Hematopoietic multipotent progenitor cell treated with erythropoietin and hydrocortisone succinate and interleukin-3 and kit ligand, for 15 days (in vitro differentiated cells): Measurements from ENCODE around the gene XRCC5.
A peak's percentile ranks its signal among the peaks of the same experiment; 100 is the strongest.

Source experiments
- DNase-seq: peaks from one replicate; pipeline ENCODE4 v3.0.0-alpha.2; 2015; ENCODE audit warnings: low spot score

The XRCC5 gene

GRCh38 chr2:216084547-216084946 lies 24.6 kb upstream of the XRCC5 start:
- DNase-seq = no peak

DNA sequence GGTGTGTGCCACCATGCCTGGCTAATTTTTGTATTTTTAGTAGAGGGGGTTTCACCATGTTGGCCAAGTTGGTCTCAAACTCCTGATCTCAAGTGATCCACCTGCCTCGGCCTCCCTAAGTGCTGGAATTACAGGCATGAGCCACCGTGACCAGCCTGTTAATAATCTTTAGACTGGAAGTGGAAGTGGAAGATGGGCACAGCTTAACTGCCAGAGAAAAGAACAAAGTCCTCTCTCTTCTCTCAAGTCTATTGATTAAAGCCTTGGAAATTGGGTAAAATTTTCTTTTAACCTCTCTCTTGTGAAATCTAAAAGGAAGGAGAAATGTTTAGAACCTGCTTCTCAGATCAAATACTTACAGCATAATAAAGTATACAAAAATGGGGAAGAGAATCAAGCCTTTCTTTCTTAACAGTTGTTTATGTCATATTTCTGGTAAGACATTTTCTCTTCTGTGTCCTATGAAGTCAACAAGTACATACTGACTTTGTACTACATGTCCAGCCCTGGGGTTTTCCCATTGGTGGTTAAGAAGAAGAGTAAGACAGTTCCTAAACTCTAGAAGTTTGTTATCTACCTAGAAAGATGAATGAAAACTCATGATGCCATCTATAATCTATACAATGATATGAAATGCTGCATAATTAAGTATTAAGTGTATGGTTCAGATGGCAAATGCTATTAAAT lies 22.8 kb upstream of the XRCC5 start:
- DNase-seq = no peak

- no peak for DNase-seq
Observed at GRCh38 chr2:216090369-216090786, 18.8 kb upstream of the XRCC5 start.

- DNase-seq = no peak
Observed at GRCh38 chr2:216092646-216093045, 16.5 kb upstream of the XRCC5 start.

GRCh38 chr2:216094701-216095100 lies 14.4 kb upstream of the XRCC5 start:
- no peak for DNase-seq

DNA sequence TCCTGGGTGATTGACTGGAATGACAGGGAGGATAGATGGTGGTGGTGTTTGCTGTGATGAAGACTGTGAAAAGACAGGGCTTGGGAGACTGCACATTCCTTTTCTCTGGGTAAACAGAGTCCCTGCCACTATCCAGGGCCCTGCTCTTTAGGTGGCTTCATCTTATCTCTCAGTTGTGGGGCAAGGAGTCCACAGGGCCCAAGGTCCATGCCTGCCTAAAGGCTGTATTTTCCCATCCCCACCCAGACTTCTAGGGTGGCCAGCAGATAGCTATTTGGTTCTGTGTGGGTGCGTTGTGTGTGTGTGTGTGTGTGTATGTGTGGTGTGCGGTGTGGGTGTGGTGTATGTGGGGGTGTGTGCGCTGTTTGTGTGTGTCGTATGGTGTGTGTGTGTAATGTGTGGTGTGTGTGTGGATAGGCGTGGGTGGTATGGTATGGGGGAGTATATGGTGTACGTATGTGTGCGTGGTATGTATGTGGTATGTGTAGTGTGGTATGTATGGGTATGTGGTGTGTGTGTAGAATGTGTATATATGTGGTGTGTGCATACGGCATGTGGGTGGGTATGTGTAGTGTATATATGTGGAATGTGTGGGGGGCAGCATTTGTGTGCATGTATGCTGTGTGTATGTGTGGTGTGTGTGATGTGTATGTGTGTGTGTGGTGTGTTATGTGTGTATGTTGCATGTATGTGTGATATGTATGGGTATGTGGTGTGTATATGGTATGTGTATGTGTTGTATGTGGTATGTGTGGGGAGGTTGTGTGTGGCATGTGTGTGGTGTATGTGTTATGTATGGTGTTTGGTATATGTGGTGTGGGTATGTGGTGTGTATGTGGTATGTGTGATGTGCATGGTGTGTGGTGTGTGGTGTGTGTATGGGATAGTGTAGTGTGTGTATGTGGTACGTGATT lies 10.5 kb upstream of the XRCC5 start:
- DNase-seq = no peak

- no peak for DNase-seq
Observed at GRCh38 chr2:216101109-216101508, 8.0 kb upstream of the XRCC5 start.

GRCh38 chr2:216103213-216103612 lies 5.9 kb upstream of the XRCC5 start:
- DNase-seq = no peak

GRCh38 chr2:216104691-216105090 lies 4.5 kb upstream of the XRCC5 start:
- no peak for DNase-seq

DNA sequence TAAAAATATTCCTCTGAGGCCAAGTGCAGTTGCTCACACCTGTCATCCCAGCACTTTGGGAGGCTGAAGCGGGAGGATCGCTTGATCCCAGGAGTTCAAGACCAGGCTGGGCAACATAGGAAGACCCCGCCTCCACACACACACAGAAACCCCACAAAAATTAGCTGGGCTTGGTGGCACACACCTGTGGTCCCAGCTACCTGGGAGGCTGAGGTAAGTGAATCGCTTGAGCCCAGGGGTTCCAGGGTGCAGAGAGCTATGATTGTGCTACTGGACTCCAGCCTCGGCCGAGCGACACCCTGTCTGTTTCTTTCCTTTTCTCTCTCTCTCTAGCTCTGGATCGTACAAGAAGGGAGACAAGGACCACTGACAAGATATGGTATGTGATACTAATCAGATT lies 1.8 kb upstream of the XRCC5 start:
- DNase-seq = no peak

DNA sequence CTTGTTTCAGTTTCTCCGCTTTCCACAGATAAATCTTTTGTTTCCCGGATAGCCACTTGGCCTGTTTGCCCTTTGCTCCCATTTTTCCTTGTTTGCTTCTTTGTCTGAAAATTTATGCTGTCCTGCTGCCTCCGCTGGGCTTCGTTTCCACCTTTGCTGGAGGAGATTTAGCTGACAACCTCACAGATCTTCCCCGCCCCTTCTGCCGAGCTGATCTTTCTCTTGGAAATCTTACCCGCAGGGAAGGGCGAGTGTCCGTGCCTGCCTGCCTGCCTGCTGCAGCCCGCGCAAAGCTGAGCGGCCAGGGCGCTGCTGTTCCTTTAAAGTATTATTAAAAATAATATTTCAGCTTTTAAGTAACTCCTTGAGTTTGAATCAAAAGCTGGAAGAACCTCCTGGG lies 1.4 kb upstream of the XRCC5 start:
- no peak for DNase-seq

DNA sequence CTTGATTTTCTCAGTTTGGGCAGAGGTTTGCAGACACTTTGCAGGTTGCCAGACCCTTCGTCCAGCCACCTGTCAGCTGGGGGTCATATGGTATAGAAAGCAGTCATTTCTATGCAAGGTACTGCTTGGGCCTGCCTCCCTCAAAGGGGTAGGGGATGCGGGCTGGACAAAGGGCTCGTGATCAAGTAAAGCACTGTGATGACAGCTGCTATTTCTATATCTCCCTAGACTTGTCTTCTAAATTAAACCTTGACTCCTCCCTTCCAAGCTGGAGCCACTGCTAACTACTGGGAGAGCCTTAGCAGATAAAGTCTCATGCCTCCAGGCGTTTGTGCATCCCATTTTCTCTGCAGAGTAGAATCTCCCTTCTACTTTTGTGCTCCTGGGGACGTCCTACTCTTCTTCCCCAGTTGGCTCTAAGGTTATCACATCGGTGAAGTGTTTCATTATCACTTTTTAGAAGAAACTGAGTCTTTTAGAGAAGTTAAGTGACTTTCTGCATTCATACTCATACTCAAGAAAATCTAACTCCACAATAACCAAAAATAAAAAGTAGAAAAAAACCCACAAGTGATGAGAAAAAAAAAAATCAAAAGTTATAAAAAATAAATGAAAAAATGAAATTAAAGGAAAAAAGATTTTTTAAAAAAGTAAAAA lies 710 bp upstream of the XRCC5 start:
- DNase-seq = no peak

- DNase-seq = peak; percentile 68
Observed at GRCh38 chr2:216109962-216110614, 940 bp downstream of the XRCC5 start.

DNA sequence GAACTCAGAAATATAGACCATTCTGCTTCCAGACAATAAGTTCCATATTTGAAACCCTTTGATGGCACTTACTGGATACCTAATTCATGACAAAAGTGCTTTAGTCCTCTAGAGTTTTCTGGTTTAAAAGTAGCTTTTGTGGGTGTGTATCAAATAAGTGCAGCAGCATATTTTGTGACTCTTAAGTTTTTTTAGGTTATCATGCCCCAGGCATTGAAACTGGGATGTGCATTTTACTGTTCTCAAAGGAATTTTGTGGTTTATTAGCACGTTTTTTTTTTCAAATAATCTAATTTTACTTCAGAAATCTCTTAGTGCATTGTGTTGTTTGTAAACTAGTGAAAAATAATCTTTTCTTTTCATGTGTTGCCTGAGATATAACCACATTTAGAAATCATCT lies 1.5 kb downstream of the XRCC5 start:
- DNase-seq = no peak

GRCh38 chr2:216111122-216111521 lies 2.0 kb downstream of the XRCC5 start:
- DNase-seq = no peak

DNA sequence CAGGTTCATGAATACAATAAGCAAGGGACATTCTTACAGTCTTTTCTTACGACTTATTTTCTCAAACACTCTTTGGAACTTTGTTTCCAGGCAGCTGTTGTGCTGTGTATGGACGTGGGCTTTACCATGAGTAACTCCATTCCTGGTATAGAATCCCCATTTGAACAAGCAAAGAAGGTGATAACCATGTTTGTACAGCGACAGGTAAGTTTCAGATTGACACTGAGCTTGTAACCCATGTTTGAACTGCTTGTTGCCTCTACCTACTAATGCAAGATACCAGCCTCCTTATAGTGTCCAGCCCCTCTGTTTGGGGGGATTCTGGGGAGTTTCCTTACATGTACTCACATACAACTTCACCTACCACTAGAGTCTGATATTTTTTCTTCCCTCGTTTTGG lies 3.8 kb downstream of the XRCC5 start:
- DNase-seq = no peak

DNA sequence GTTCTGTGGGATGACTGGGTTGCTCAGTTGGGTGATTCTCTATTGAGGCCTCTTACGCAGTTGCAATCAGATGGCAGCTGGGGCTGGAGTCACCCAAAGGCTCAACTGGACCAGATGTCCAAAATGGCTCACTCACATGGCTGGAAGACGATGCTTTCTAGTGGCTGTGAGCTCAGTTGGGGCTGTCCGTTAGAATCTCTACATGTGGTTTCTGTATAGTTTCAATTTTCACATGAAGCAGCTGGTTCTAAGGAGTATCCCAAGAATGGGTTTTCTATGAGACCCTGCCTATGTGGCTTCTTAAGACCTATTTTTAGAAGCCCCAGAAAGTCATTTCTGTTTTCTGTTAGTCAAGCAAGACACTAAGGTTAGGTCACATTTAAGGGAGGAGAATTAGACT lies 4.4 kb downstream of the XRCC5 start:
- no peak for DNase-seq

DNA sequence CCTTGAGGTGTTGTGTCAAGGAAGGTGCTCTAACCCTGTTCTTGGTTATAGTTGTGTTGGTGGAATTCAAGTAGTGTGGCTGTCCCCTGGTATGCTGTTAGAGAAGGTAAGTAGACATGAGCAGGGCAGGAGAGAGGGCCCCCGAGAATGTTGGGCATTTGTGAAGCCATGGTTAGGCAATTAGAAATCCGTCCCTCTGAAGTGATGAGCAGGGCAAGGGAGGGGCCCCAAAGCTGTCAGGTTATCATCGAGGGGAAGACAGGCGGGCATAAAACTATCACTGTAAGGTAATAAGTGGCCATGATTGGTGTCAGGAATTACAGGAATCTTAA lies 5.2 kb downstream of the XRCC5 start:
- no peak for DNase-seq

- peak; percentile 99 for DNase-seq
Observed at GRCh38 chr2:216114714-216115531, 5.8 kb downstream of the XRCC5 start.

GRCh38 chr2:216116418-216116817 lies 7.3 kb downstream of the XRCC5 start:
- DNase-seq = no peak

GRCh38 chr2:216117561-216118340 lies 8.6 kb downstream of the XRCC5 start:
- no peak for DNase-seq
